ENCODE data around the gene C4orf50.

The C4orf50 gene

GRCh38 chr4:6011271-6011671, 7.0 kb downstream of the C4orf50 start:
- Histone ChIP-seq H3K36me3 (replicated peaks; ENCODE audit: insufficient read depth, low read length) (no peaks in the 10 kb centered on the region), H3K27ac (ENCODE audit: low read length) (no peak overlapping the region), H3K27me3 (replicated peaks; ENCODE audit: insufficient read depth, low read length) (no peaks in the 10 kb centered on the region; the same call in 1 of the 2 replicates), H3K9ac (ENCODE audit: low read length) (no peak overlapping the region), H3F3A (ENCODE audit: insufficient read depth, low read length) (no peaks in the 10 kb centered on the region), H4K20me1 (ENCODE audit: insufficient read depth, low read length) (no peaks in the 10 kb centered on the region), H3K9me2 (replicated peaks; ENCODE audit: insufficient read depth, low read length) (no peaks in the 10 kb centered on the region), H3K4me3 (ENCODE audit: low read length) (no peak overlapping the region), H3K4me2 (ENCODE audit: low read depth, low read length) (no peak overlapping the region), H3K9me3 (replicated peaks; ENCODE audit: insufficient read depth, low read length) (no peaks in the 10 kb centered on the region), H3K4me1 (ENCODE audit: low read length) (0 out of 2 replicates have a peak, but pooled peaks cover 5% of the 10 kb centered on the region), H3K79me2 (ENCODE audit: low read length) (no peaks in the 10 kb centered on the region), H2AFZ (ENCODE audit: low read length) (no peak overlapping the region)
- TF ChIP-seq EZH2 (optimal IDR thresholded peaks at IDR 0.05; ENCODE audit: low read depth, low read length) (no peak), CTCF (IDR thresholded peaks at IDR 0.05; ENCODE audit: low read length) (no peak), EZH2phosphoT487 (IDR thresholded peaks at IDR 0.05; ENCODE audit: low read length) (no peak)
- no peak for DNase-seq

DNA sequence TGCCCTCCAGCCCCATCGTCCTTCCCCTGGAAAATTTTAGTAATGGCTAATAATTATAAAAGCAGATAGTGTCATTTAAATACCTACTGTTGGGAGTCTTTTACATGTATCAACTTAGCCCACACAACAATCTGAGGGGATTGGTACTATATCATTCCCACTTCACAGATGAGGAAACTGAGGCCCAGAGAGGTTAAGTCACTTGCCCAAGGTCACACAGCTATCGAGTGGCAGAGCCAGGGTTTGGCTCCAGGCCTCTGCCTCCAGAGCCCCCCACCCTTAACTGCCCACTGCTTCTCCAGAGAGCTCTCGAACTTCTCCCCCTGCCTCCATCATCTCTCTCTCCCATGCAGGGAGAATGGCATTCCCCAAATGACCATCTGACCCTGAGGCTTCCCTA, 7.4 kb downstream of the C4orf50 start:
- no peak overlapping the region for H3K9ac ChIP-seq (ENCODE audit: low read length)
- no peaks in the 10 kb centered on the region; the same call in 1 of the 2 replicates for H3K27me3 ChIP-seq (replicated peaks; ENCODE audit: insufficient read depth, low read length)
- H2AFZ ChIP-seq (ENCODE audit: low read length), result no peak overlapping the region
- no peak overlapping the region for H3K27ac ChIP-seq (ENCODE audit: low read length)
- no peaks in the 10 kb centered on the region for H3K79me2 ChIP-seq (ENCODE audit: low read length)
- H3K4me2 ChIP-seq (ENCODE audit: low read depth, low read length), result no peak overlapping the region
- H4K20me1 ChIP-seq (ENCODE audit: insufficient read depth, low read length), result no peaks in the 10 kb centered on the region
- no peak overlapping the region for H3K4me3 ChIP-seq (ENCODE audit: low read length)
- no peaks in the 10 kb centered on the region for H3F3A ChIP-seq (ENCODE audit: insufficient read depth, low read length)
- H3K9me2 ChIP-seq (replicated peaks; ENCODE audit: insufficient read depth, low read length), result no peaks in the 10 kb centered on the region
- no peak for TF ChIP-seq CTCF (IDR thresholded peaks at IDR 0.05; ENCODE audit: low read length)
- TF ChIP-seq EZH2phosphoT487 (IDR thresholded peaks at IDR 0.05; ENCODE audit: low read length), result no peak
- no peak for TF ChIP-seq EZH2 (optimal IDR thresholded peaks at IDR 0.05; ENCODE audit: low read depth, low read length)
- DNase-seq, result no peak
- no peaks in the 10 kb centered on the region for H3K36me3 ChIP-seq (replicated peaks; ENCODE audit: insufficient read depth, low read length)
- H3K4me1 ChIP-seq (ENCODE audit: low read length), result 0 out of 2 replicates have a peak, but pooled peaks cover 5% of the 10 kb centered on the region
- H3K9me3 ChIP-seq (replicated peaks; ENCODE audit: insufficient read depth, low read length), result no peaks in the 10 kb centered on the region

- H3K4me1 ChIP-seq (ENCODE audit: low read length), result 0 out of 2 replicates have a peak, but pooled peaks cover 5% of the 10 kb centered on the region
- H3K4me3 ChIP-seq (ENCODE audit: low read length), result no peak overlapping the region
- H3K9me2 ChIP-seq (replicated peaks; ENCODE audit: insufficient read depth, low read length), result no peaks in the 10 kb centered on the region
- H3K4me2 ChIP-seq (ENCODE audit: low read depth, low read length), result no peak overlapping the region
- DNase-seq, result no peak
- TF ChIP-seq CTCF (IDR thresholded peaks at IDR 0.05; ENCODE audit: low read length), result no peak
- TF ChIP-seq EZH2 (optimal IDR thresholded peaks at IDR 0.05; ENCODE audit: low read depth, low read length), result no peak
- no peak for TF ChIP-seq EZH2phosphoT487 (IDR thresholded peaks at IDR 0.05; ENCODE audit: low read length)
- H3K27me3 ChIP-seq (replicated peaks; ENCODE audit: insufficient read depth, low read length), result no peaks in the 10 kb centered on the region; the same call in 1 of the 2 replicates
- no peaks in the 10 kb centered on the region for H3K36me3 ChIP-seq (replicated peaks; ENCODE audit: insufficient read depth, low read length)
- no peak overlapping the region for H3K27ac ChIP-seq (ENCODE audit: low read length)
- no peaks in the 10 kb centered on the region for H3F3A ChIP-seq (ENCODE audit: insufficient read depth, low read length)
- H3K79me2 ChIP-seq (ENCODE audit: low read length), result no peaks in the 10 kb centered on the region
- H3K9me3 ChIP-seq (replicated peaks; ENCODE audit: insufficient read depth, low read length), result no peaks in the 10 kb centered on the region
- H4K20me1 ChIP-seq (ENCODE audit: insufficient read depth, low read length), result no peaks in the 10 kb centered on the region
- no peak overlapping the region for H2AFZ ChIP-seq (ENCODE audit: low read length)
- H3K9ac ChIP-seq (ENCODE audit: low read length), result no peak overlapping the region
Measured at GRCh38 chr4:6009452-6009851, 8.8 kb downstream of the C4orf50 start.
